ENCODE measurements around the gene MAPT. TPM values are rescaled to one million over a fixed set of nuclear protein-coding genes. Genes with fewer than 3 reads are reported as not detected.
A peak's percentile ranks its signal among the peaks of the same experiment; 100 is the strongest.

MAPT gene
- total RNA-seq, 6 donors from 2014 or later, result 2.1 to 3.7 (median 2.8) TPM

DNA sequence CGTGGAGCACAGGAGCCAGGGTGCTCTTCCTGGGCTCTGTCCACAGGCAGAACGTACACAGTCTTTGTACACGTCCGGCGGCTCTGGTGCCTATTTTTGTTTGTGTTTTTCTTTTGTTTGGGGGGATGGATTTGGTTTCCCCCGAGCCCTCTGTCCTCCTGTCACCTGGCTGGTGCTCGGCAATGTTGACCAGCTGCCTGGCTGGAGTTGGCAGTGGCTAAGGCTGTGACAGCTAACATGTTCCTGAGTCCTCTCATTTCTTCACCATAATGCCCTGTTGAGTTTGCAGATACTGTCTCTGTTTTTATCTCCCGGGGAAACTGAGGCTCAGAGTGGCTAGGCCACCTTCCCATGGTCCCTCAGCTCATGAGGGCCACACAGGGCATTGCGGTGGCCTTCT lies 25.7 kb downstream of the MAPT start:
- H3K4me1 ChIP-seq, result peaks cover 0 to 17% (median 12%) of the 10 kb centered on the region in 4 donors
- H3K4me3 ChIP-seq, result no peak overlapping the region
- no peaks in the 10 kb centered on the region for H3K9me3 ChIP-seq
- ATAC-seq (ENCODE audit: low FRiP score in 2 of 2) (no peak), DNase-seq (no peak)
- no peaks in the 10 kb centered on the region for H3K36me3 ChIP-seq
- H3K27me3 ChIP-seq, result no peaks in the 10 kb centered on the region
- H3K27ac ChIP-seq, result no peak overlapping the region
- TF ChIP-seq, protein P1, sequence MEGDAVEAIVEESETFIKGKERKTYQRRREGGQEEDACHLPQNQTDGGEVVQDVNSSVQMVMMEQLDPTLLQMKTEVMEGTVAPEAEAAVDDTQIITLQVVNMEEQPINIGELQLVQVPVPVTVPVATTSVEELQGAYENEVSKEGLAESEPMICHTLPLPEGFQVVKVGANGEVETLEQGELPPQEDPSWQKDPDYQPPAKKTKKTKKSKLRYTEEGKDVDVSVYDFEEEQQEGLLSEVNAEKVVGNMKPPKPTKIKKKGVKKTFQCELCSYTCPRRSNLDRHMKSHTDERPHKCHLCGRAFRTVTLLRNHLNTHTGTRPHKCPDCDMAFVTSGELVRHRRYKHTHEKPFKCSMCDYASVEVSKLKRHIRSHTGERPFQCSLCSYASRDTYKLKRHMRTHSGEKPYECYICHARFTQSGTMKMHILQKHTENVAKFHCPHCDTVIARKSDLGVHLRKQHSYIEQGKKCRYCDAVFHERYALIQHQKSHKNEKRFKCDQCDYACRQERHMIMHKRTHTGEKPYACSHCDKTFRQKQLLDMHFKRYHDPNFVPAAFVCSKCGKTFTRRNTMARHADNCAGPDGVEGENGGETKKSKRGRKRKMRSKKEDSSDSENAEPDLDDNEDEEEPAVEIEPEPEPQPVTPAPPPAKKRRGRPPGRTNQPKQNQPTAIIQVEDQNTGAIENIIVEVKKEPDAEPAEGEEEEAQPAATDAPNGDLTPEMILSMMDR (IDR thresholded peaks at IDR 0.05), result no peak
- no peak for TF ChIP-seq POLR2A (IDR thresholded peaks at IDR 0.05)
- 75 to 78% methylated on average over 9 of the region's 9 CpGs for WGBS, 2 donors

DNA sequence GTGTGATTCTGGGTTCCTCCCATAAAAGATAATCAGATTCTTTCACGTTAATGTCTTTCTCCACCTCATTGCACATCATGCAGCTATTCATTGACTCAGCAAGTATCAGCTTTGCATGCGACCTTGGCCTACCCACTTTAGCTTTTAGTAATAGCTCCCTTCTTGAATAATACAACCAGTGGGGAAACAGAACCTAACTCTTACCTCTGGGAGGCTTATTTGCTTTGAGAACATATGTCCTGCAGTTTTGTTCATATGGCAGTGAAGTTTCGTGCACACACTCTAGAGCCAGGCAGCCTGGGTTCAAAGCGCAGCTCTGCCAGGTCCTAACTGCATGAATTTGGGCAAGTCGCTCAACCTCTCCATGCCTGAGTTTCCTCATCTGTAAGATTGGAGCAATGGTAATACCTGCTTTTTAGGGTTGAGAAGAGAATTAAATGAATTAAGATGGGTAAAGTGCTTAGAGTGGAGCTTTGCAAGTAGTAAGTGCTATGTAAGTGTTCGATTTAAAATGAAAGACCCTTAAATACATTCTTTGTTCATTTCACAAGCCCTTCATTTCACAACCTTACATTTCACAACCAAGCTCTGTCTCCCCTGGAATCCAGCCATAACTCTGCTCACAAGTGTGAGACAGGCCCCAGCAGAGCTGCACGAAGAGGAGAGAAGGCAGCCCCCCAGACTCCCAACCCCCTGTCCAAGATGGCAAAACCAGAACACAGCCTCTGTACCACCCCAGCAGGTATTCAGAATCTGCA lies 29.3 kb downstream of the MAPT start:
- DNase-seq (peak in 1 of 2 donors; percentile 35), ATAC-seq (ENCODE audit: low FRiP score in 2 of 2) (no peak)

GRCh38 chr17:45924332-45924820 lies 30.0 kb downstream of the MAPT start:
- no peak for DNase-seq
- Histone ChIP-seq H3K27ac (no peak overlapping the region), H3K4me3 (no peak overlapping the region), H3K27me3 (no peaks in the 10 kb centered on the region), H3K36me3 (no peaks in the 10 kb centered on the region), H3K4me1 (peaks cover 0 to 17% (median 12%) of the 10 kb centered on the region in 4 donors), H3K9me3 (peaks cover 0 to 6% (median 3%) of the 10 kb centered on the region in 4 donors)
- ATAC-seq (ENCODE audit: low FRiP score in 2 of 2), result no peak
- TF ChIP-seq, protein P1 (IDR thresholded peaks at IDR 0.05), result no peak
- TF ChIP-seq POLR2A (IDR thresholded peaks at IDR 0.05) (no peak), POLR2AphosphoS5 (IDR thresholded peaks at IDR 0.05) (no peak), EP300 (IDR thresholded peaks at IDR 0.05) (no peak)
- WGBS, 2 donors, result 71 to 85% methylated on average over 7 to 10 of the region's 10 CpGs

More for the DNA sequence above, 29.3 kb downstream of the MAPT start:
- WGBS, 2 donors, result 48 to 61% methylated on average over 7 of the region's 7 CpGs
- H3K9me3 ChIP-seq, result peaks cover 0 to 6% (median 3%) of the 10 kb centered on the region in 4 donors
- H3K27me3 ChIP-seq, result no peaks in the 10 kb centered on the region
- no peak overlapping the region for H3K4me3 ChIP-seq
- H3K36me3 ChIP-seq, result no peaks in the 10 kb centered on the region
- H3K27ac ChIP-seq, result no peak overlapping the region
- TF ChIP-seq, protein P1 (IDR thresholded peaks at IDR 0.05), result no peak
- TF ChIP-seq EP300 (IDR thresholded peaks at IDR 0.05) (no peak), POLR2AphosphoS5 (IDR thresholded peaks at IDR 0.05) (no peak), POLR2A (IDR thresholded peaks at IDR 0.05) (no peak)
- H3K4me1 ChIP-seq, result peaks cover 0 to 17% (median 12%) of the 10 kb centered on the region in 4 donors

- no peak overlapping the region for H3K27ac ChIP-seq
- TF ChIP-seq EP300 (IDR thresholded peaks at IDR 0.05), result no peak
- TF ChIP-seq, protein P1 (IDR thresholded peaks at IDR 0.05), result no peak
- no peak for TF ChIP-seq POLR2A (IDR thresholded peaks at IDR 0.05)
- no peak for TF ChIP-seq POLR2AphosphoS5 (IDR thresholded peaks at IDR 0.05)
Measured at GRCh38 chr17:45925311-45925710, 31.0 kb downstream of the MAPT start.

More at GRCh38 chr17:45925311-45925710, 31.0 kb downstream of the MAPT start:
- H3K27me3 ChIP-seq, result no peaks in the 10 kb centered on the region
- no peak overlapping the region for H3K4me3 ChIP-seq
- ATAC-seq (ENCODE audit: low FRiP score in 2 of 2) (no peak), DNase-seq (no peak)
- peaks cover 0 to 17% (median 12%) of the 10 kb centered on the region in 4 donors for H3K4me1 ChIP-seq
- peaks cover 0 to 6% (median 3%) of the 10 kb centered on the region in 4 donors for H3K9me3 ChIP-seq
- H3K36me3 ChIP-seq, result no peaks in the 10 kb centered on the region
